Measurements from ENCODE around the gene NFATC4. TPM values are rescaled to one million over a fixed set of nuclear protein-coding genes. Genes with fewer than 3 reads are reported as not detected.

NFATC4 gene
- total RNA-seq, 1 experiment from 2014 or later = 39.3 TPM

- H3K36me3 ChIP-seq = no peaks in the 10 kb centered on the region
- no peak overlapping the region for H3K4me3 ChIP-seq
- H3K9me3 ChIP-seq (replicated peaks) = no peaks in the 10 kb centered on the region
- H3K27me3 ChIP-seq = no peaks in the 10 kb centered on the region
- no peak for DNase-seq
- no peak overlapping the region for H3K27ac ChIP-seq
- H3K4me1 ChIP-seq = no peaks in the 10 kb centered on the region
Observed at GRCh38 chr14:24428628-24429394, 60.8 kb downstream of the NFATC4 start.

Other genes starting within 250 kb of the NFATC4 start
- gene FITM1, start 237.5 kb upstream of the NFATC4 start, total RNA-seq (2014; rRNA removed; shearing (Covaris generic)) = 137 and 161 TPM in 2 replicates
- gene PSME1, start 232.0 kb upstream of the NFATC4 start, total RNA-seq (2014; rRNA removed; shearing (Covaris generic)) = 118 and 120 TPM in 2 replicates
- 45.6 and 52.7 TPM in 2 replicates for gene EMC9, start 226.6 kb upstream of the NFATC4 start, total RNA-seq (2014; rRNA removed; shearing (Covaris generic))
- gene PSME2, start 221.6 kb upstream of the NFATC4 start, total RNA-seq (2014; rRNA removed; shearing (Covaris generic)) = 237 and 253 TPM in 2 replicates
- 43.0 and 58.8 TPM in 2 replicates for gene RNF31, start 220.7 kb upstream of the NFATC4 start, total RNA-seq (2014; rRNA removed; shearing (Covaris generic))
- 11.1 and 15.9 TPM in 2 replicates for gene IRF9, start 206.9 kb upstream of the NFATC4 start, total RNA-seq (2014; rRNA removed; shearing (Covaris generic))
- 1.1 and 2.5 TPM in 2 replicates for gene REC8, start 196.1 kb upstream of the NFATC4 start, total RNA-seq (2014; rRNA removed; shearing (Covaris generic))
- gene IPO4, start 179.4 kb upstream of the NFATC4 start, total RNA-seq (2014; rRNA removed; shearing (Covaris generic)) = 56.0 and 60.0 TPM in 2 replicates
- gene TM9SF1, start 172.7 kb upstream of the NFATC4 start, total RNA-seq (2014; rRNA removed; shearing (Covaris generic)) = 32.6 and 35.7 TPM in 2 replicates
- 0.13 and 0.18 TPM in 2 replicates for gene TSSK4, start 162.5 kb upstream of the NFATC4 start, total RNA-seq (2014; rRNA removed; shearing (Covaris generic))
- 21.5 and 29.1 TPM in 2 replicates for gene CHMP4A, start 154.7 kb upstream of the NFATC4 start, total RNA-seq (2014; rRNA removed; shearing (Covaris generic))
- 16.9 and 27.7 TPM in 2 replicates for gene MDP1, start 152.1 kb upstream of the NFATC4 start, total RNA-seq (2014; rRNA removed; shearing (Covaris generic))
- gene NEDD8, start 135.8 kb upstream of the NFATC4 start, total RNA-seq (2014; rRNA removed; shearing (Covaris generic)) = 296 and 300 TPM in 2 replicates
- 45.8 and 54.1 TPM in 2 replicates for gene GMPR2, start 135.3 kb upstream of the NFATC4 start, total RNA-seq (2014; rRNA removed; shearing (Covaris generic))
- gene TINF2, start 125.6 kb upstream of the NFATC4 start, total RNA-seq (2014; rRNA removed; shearing (Covaris generic)) = 22.8 and 24.5 TPM in 2 replicates
- 0.05 and 0.20 TPM in 2 replicates for gene TGM1, start 105.0 kb upstream of the NFATC4 start, total RNA-seq (2014; rRNA removed; shearing (Covaris generic))
- 10.5 and 11.6 TPM in 2 replicates for gene RABGGTA, start 96.6 kb upstream of the NFATC4 start, total RNA-seq (2014; rRNA removed; shearing (Covaris generic))
- gene DHRS1, start 68.4 kb upstream of the NFATC4 start, total RNA-seq (2014; rRNA removed; shearing (Covaris generic)) = 9.5 and 9.6 TPM in 2 replicates
- gene NOP9, start 68.3 kb upstream of the NFATC4 start, total RNA-seq (2014; rRNA removed; shearing (Covaris generic)) = 30.1 and 33.0 TPM in 2 replicates
- 0.08 and 0.20 TPM in 2 replicates for gene CIDEB, start 60.2 kb upstream of the NFATC4 start, total RNA-seq (2014; rRNA removed; shearing (Covaris generic))
- 4.4 and 5.3 TPM in 2 replicates for gene LTB4R2, start 58.0 kb upstream of the NFATC4 start, total RNA-seq (2014; rRNA removed; shearing (Covaris generic))
- gene LTB4R, start 56.7 kb upstream of the NFATC4 start, total RNA-seq (2014; rRNA removed; shearing (Covaris generic)) = 2.0 and 3.8 TPM in 2 replicates
- gene ADCY4, start 33.1 kb upstream of the NFATC4 start, total RNA-seq (2014; rRNA removed; shearing (Covaris generic)) = 0.03 TPM in 1 of 2 replicates, not detected in the other
- not detected in 2 replicates for gene RIPK3, start 28.2 kb upstream of the NFATC4 start, total RNA-seq (2014; rRNA removed; shearing (Covaris generic))
- gene NYNRIN, start 30.8 kb downstream of the NFATC4 start, total RNA-seq (2014; rRNA removed; shearing (Covaris generic)) = 11.9 and 12.1 TPM in 2 replicates
- 0.05 and 0.12 TPM in 2 replicates for gene CBLN3, start 61.5 kb downstream of the NFATC4 start, total RNA-seq (2014; rRNA removed; shearing (Covaris generic))
- 5.9 and 6.0 TPM in 2 replicates for gene KHNYN, start 61.8 kb downstream of the NFATC4 start, total RNA-seq (2014; rRNA removed; shearing (Covaris generic))
- gene SDR39U1, start 74.6 kb downstream of the NFATC4 start, total RNA-seq (2014; rRNA removed; shearing (Covaris generic)) = 29.3 and 34.1 TPM in 2 replicates
- not detected in 2 replicates for gene CMA1, start 140.1 kb downstream of the NFATC4 start, total RNA-seq (2014; rRNA removed; shearing (Covaris generic))
- not detected in 2 replicates for gene CTSG, start 208.1 kb downstream of the NFATC4 start, total RNA-seq (2014; rRNA removed; shearing (Covaris generic))
- not detected in 2 replicates for gene GZMH, start 241.5 kb downstream of the NFATC4 start, total RNA-seq (2014; rRNA removed; shearing (Covaris generic))